Measurements from ENCODE around the gene TMEM8B. TPM values are rescaled to one million over a fixed set of nuclear protein-coding genes. Genes with fewer than 3 reads are reported as not detected.
A peak's percentile ranks its signal among the peaks of the same experiment; 100 is the strongest.
"Not testable (repeated sequence)": the region's sequence is repeated elsewhere in the genome, so short reads cannot be mapped to it uniquely, and the experiment has no call there.

Gene TMEM8B
- total RNA-seq, 1 donor from 2014 or later: 4.4 TPM

DNA sequence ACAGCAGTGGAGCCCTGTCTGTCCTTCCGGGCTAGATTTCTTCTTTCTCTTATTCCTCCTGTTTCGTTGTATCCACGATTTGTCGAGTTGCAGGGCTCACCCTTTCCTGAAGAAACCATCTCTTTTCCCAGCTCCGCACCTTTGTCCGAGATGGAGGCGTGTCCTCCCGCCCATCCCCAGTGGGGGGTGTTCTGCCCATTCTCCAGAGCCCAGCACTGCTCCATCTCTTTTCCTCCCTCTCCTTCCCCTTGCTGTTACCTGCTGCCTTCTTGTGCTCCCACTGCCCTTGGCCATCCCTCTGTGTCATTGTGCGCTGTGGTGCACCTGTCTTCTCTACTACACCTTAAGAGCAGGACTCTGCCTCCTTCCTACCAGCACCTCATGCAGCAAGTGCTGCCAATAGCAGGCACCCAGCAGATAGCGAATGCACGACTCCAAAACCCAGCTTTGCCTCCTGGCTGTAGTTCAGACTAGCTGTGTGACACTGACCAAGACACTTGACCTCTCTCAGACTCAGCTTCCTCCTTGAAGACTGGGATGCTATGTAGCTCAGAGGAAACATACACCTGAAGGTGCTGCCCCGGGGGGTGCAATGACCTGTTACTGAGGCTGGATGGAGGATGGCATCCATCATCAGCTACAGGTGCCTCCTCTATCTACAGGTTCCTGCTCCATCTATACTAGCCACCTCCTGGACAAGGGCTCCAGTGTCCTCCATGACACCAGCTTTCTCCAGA, 32.3 kb downstream of the TMEM8B start:
- DNase-seq (ENCODE audit: low spot score): no peak
- no peak for ATAC-seq

DNA sequence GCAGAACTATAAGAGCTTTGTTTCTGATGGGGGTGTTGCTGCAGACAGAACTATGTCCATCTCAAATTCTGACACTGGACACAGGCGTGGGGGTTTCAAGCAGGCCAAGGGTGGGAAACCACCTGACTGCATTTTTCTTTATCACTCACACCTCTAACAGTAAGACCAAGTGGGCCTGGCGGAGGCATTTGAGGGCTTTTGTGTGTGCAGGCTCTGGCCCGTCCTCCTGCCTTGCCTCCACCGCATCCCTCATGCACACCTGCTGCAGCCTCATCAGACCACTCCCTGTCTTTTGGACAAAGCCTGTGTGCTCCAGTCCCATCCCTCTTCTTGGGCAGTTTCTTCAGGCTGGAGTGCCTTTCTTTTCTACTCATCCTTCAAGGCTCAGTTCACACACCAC, 33.3 kb downstream of the TMEM8B start:
- no peak for DNase-seq (ENCODE audit: low spot score)

DNA sequence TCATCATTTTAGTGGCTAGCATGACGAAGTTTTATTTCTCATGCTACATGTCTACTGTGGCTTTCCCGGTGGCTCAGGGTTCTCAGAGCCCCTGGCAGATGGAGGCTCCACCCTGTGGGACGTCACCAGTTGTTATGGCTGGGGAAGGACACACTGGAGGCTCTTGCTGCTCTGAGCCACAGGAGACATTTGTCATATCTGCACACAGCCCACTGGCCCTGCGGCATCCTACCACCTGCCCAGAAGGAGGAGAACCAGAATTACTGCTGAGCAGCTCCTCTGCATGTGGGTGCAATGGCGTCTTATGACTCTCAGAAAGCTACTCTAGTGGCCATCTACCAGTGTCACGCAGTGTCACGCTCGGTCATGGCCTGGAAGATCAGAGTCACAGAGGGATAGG, 34.6 kb downstream of the TMEM8B start:
- ATAC-seq: no peak

More for the DNA sequence above, 33.3 kb downstream of the TMEM8B start:
- ATAC-seq: no peak

DNA sequence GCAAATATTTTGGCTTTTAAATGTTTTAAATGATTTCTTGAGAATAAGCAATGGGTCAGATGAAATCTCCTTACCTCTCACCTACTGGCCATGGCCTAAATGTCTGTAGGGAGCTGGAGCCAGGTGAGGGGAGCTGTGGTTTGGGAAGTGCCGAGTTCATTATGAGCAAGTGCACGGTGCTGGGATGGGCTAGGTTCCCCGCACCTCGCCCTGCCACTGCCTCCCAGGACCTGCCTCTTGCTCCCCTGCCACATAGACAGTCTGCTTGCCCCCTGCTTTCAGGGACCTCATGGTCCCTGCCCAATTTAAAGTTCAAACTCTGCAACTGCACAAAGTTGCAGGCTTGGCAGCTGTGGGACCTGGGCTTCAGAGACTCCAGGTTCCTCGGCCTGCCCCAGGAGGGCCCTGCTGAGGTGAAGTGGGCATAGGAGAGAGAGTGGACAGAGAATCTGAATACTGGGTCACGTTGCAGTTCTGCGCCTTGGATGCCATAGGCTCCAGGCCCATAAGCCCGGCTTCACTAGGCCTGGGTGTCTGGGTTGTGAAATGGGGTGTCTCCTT, 35.7 kb downstream of the TMEM8B start:
- ATAC-seq: no peak
- DNase-seq (ENCODE audit: low spot score): no peak

More for the DNA sequence above, 34.6 kb downstream of the TMEM8B start:
- DNase-seq (ENCODE audit: low spot score): no peak

DNA sequence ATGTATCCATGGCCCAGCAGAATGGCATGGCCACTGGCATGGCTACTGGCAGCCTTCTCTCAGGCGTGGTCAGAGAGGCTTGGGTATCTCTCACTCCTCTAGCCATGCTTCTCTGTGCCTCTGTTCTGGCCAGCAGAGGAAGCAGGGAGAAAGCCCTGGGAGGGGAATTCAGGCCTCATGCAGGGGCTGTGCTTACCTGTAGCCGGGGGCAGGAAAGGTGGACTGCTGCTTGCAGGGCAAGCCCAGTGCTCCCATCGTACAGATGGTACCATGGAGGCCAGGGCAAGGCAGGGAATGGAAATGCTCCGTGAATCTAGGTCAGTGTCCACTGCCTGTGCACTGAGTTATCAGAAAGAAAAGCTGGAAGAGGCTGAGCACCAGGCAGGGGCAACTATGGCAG, 38.5 kb downstream of the TMEM8B start:
- no peak for ATAC-seq
- DNase-seq (ENCODE audit: low spot score): no peak

DNA sequence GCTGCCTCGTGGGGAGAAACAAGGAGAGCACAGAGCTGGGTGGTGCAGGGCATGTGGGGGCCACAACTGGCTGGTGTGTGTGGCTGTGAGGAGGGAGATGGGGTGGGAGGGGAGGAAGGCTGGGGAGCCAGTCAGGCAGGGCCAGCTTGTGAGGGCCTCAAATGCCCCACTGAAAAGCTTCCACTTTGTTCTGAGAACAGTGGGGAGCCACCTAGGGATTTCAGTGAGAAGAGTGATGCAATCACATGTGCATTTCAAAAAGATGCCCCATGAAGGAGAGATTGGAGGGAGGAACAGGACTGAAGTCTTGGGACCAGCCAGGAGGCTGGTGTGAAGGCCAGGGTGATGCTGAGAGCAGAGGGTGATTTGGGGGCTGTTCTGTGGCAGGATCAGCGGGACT, 39.9 kb downstream of the TMEM8B start:
- no peak for ATAC-seq
- DNase-seq (ENCODE audit: low spot score): no peak

DNA sequence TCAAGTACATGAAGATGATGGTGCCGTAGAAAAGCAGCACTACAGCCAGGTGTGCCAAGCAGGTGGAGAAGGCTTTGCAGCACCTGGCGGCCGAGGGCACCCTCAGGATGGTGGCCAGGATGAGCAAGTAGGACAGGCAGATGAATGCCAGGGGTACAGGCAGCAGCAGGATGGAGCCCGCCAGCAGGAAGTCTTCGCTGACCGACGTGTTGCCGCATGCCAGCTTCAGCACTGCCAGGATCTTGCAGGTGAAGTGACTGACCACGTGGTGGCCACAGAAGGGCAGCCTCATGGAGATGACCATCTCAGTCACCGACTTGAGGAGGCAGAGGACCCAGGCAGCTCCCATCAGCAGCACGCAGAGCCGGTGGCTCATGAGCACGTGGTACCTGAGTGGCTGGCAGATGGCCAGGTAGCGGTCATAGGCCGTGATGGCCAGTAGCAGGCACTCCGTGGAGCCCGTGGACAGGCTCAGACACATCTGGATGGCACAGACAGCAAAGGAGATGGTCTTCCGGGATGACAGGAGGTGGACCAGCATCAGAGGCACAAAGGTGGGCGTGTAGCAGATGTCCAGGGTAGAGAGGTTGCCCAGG, 40.7 kb downstream of the TMEM8B start:
- no peak for ATAC-seq

DNA sequence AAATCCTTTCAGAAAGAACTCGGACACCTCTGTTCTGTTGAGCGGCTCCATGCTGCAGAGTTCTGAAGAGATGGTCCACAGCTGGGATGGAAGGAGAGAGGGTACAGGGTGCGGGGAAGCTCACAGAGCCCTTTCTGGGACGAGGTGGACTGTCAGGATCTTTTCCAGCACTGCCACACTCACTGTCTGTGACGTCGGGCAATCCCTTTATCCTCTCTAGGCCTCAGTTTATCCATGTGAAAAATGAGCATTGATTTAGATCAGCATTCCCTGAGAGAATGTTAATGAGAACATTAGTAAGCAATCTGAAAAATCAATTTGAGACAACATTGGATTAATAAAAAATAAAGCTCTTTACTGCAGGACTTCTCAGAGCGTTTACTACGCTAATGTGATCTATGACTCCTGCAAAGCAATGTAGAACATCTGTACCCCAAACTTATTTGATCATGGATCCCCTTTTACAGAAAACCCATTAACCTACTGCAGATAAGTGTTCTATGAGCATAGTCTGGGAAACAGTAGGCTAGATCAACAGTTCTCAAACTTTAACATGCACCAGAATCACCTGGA, 41.4 kb downstream of the TMEM8B start, which contains the start of gene OR13J1:
Gene OR13J1 (minus strand): TSS at position 51 of the 573 bp plus-strand sequence. CDS start 0 bp downstream, at position 51.
- ATAC-seq: no peak

More for the DNA sequence above, 40.7 kb downstream of the TMEM8B start:
- no peak for DNase-seq (ENCODE audit: low spot score)

DNA sequence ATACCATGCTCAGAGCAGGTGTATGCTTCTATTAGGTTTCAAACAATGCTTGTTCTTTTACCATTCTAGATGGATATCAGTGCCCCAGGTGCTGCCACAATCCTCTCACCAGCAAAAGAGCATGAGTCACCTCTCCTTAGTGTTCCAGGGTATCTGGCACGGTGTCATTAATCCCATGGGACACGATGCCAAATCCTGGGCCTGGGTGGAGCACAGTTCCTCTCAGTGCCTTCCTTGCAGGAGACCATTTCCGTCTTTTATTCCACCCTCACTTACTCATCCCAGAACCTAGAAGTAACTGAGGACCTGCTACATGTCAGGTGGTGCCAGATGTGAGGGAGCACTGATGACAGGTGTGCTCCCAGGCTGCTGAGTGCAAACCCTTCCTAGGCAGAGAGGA, 42.5 kb downstream of the TMEM8B start:
- no peak for DNase-seq (ENCODE audit: low spot score)
- ATAC-seq: no peak

More for the DNA sequence above, 41.4 kb downstream of the TMEM8B start, which contains the start of gene OR13J1:
- no peak for DNase-seq (ENCODE audit: low spot score)

DNA sequence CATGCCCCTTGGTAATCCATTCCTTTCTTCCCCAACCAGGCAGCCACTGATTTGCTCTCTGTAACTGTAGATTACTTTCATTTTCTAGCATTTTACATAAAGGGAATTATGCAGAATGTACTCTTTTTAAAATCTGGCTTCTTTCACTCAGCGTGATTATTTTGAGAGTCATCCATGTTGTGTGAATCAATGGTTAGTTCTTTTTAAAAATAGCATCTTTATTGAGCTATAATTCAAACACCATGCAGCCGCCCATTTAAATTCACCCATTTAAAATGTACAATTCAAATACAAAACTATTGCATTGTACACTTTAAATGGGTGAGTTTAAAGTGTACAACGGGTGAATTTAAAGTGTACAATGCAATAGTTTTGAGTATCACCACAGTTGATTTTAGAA, 43.5 kb downstream of the TMEM8B start:
- no peak for ATAC-seq

DNA sequence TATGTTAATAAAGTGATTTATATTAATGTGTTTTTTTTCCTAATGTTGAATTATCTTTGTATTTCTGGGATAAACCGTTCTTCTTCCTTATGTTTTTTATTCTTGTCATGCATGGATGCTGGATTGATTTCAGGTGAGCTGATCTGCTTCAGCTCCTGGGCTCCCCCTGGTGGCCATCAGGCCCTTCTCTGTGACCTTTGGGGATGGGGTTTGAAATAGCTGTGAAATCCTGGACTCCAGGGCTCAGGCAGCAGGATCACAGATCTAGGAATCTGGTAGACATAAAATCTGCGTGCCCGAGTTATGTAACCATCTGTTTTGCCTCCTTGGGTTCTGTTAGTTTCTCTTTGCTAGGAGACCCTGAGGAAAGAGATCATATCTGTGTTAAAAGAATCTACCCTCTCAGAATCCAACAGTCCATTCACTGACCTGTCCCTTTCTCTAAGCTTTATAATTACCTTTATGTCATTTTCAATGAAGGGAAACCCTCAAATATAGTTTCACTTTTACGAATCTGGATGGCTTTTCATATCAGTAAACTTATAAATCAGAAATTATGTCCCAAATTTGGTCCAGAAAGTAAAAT, 53.3 kb downstream of the TMEM8B start:
- peak; percentile 83 for DNase-seq (ENCODE audit: low spot score)
- peak; percentile 100 for ATAC-seq

More for the DNA sequence above, 43.5 kb downstream of the TMEM8B start:
- no peak for DNase-seq (ENCODE audit: low spot score)

DNA sequence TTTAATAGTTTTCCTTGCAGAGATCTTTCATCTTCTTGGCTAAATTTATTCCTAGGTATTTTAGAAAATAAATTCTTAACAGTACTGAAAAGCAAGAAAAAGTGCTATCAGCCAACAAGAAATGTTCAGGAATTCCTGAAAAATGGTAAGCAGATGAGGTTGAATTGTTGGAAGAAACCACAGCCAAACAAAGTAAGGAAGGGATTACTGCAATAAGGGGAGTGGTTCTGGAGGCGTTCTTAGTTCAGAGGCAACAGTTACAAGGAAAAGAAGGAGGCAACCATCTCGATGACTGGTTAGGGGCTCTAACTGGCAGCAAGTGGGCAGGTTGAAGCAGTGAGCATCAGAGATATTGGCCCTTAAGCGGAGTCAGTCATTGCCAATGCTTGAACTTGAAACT, 54.0 kb downstream of the TMEM8B start:
- no peak for ATAC-seq
- DNase-seq (ENCODE audit: low spot score): no peak

DNA sequence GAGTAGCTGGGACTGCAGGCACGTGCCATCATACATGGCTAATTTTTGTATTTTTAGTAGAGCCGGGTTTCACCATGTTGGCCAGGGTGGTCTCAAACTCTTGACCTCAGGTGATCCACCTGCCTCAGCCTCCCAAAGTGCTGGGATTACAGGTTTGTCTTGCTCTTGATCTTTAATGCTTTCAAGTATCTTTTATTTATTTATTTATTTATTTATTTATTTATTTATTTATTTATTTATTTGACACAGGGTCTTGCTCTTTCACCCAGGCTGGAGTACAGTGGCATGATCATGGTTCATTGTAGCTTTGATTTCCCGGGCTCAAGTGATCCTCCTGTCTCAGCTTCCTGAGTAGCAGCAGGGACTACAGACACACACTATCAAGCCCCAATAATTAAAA, 55.9 kb downstream of the TMEM8B start:
- not testable (repeated sequence) for ATAC-seq; DNase-seq (ENCODE audit: low spot score)

DNA sequence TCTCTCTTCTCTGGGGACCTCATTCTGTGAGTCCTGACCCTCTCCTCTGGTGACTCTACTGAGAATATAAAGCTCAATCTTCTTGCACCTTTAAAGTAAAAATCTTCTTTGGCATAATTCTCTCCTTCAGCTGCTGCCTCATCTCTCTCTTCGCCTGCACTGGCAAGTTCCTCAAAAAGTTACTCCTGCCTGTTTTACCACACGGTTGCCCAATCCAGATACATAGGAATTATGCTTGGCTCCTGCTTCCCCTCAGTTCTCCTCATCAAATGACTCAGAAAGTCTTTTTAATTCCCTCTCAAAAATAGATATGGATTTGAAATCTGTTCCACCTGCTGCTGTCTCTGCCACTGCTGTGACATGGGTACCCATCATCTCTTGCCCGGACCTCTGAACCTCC, 62.6 kb downstream of the TMEM8B start:
- DNase-seq (ENCODE audit: low spot score) (no peak), ATAC-seq (no peak)

DNA sequence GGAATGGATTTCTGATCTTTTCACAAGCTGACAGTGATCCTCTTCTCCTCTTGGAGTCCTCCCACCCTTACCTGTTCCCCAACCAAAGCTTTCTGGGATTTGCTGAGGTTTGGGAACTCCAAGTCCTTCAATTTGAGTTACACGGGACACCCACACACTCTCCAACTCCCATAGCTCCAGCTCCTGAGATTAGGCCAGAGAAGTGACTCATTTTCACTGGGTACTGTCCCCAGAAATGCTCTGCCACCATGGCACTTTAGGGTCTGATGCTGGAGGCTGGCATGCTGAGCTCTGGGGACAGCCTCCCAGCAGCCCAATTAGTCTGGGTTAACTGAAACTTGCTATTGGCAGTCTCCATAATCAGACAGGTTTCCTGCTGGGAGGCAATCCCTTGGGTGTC, 63.0 kb downstream of the TMEM8B start:
- DNase-seq (ENCODE audit: low spot score) (no peak), ATAC-seq (no peak)

DNA sequence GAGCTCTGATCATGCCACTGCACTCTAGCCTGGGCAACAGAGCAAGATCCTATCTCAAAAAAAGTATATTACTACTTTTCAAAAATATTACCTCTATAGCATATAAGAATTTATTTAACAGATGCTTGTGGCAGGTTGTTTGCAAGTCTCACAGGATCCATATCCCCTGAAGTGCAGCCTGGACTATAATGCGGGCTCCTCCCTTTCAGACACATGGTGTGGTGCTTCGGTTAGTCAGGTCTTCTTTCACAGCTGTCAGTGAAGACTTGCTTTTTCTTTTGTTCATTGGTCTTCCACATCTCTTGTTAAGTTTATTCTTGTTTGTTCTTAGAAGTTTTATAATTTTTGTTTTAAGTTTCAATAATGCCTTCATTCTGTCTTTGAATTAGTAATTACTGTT, 67.5 kb downstream of the TMEM8B start:
- no peak for DNase-seq (ENCODE audit: low spot score)
- ATAC-seq: no peak

DNA sequence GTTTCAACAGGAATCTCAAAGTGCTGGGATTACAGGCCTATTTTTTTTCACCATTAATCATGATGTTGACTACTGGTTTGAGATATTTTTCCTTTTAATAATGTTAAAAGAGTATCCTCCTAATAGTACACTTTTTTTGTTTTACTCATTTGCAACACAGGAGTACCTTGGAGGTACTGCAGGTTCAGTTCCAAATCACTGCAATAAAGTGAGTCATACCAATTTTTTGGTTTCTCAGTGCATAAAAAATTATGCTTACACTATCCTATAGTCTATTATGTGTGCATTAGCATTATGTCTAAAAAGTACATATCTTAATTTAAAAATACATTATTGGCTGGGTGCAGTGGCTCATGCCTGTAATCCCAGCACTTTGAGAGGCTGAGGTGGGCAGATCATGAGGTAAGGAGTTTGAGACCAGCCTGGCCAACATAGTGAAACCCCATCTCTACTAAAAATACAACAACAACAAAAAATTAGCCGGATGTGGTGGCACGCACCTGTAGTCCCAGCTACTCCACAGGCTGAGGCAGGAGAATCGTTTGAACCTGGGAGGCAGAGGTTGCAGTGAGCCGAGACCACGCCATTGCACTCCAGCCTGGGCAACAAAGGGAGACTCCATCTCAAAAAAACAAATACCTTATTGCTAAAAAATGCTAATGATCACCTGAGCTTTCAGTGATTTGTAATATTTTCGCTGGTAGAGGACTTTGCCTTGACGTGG, 68.5 kb downstream of the TMEM8B start:
- not testable (repeated sequence) for DNase-seq (ENCODE audit: low spot score); ATAC-seq

DNA sequence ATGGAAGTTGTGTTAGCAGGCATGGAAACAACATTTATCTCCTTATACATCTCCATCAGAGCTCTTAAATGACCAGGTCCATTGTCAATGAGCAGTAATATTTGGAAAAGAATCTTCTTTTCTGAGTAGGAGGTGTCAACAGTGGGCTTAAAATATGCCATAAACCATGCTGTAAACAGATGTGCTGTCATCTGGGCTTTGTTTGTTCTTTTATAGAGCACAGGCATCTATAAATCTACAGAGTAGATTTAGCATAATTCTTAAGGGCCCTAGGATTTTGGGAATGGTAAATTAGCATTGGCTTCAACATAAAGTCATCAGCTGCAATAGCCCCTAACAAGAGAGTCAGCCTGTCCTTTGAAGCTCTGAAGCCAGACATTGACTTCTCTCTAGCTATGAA, 69.3 kb downstream of the TMEM8B start:
- DNase-seq (ENCODE audit: low spot score): no peak
- ATAC-seq: no peak

DNA sequence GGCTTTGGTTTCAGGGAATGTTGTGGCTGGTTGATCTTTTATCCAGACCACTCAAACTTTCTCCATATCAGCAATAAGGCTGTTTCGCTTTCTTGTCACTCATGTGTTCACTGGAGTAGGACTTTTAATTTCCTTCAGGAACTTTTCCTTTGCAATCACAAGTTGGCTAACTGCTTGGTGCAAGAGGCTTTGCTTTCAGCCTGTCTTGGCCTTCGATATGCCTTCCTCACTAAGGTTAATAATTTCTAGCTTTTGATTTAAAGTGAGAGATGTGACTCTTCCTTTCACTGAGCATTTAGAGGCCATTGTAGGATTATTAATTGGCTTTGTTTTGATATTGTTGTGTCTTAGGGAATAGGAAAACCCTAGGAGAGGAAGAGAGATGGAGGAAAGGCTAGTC, 70.0 kb downstream of the TMEM8B start:
- no peak for DNase-seq (ENCODE audit: low spot score)
- no peak for ATAC-seq

DNA sequence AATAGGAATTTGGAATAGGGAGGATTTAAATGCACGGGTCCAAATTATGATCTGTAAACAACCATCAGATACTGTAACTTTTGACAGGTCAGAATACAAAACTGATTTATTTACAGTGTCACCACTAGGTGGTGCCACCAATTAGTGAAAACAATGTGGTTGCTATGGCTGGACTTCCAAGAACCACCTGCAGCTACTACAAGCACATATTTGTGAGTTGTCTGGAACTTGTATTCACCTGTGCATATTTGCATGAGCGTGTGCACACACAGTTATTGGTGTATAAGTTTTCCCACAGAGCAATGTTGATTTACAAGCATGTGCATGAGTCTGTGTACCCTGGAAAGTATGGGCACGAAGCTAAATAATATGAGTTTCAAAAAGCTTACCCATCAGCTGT, 74.0 kb downstream of the TMEM8B start:
- no peak for DNase-seq (ENCODE audit: low spot score)
- peak; percentile 62 for ATAC-seq

DNA sequence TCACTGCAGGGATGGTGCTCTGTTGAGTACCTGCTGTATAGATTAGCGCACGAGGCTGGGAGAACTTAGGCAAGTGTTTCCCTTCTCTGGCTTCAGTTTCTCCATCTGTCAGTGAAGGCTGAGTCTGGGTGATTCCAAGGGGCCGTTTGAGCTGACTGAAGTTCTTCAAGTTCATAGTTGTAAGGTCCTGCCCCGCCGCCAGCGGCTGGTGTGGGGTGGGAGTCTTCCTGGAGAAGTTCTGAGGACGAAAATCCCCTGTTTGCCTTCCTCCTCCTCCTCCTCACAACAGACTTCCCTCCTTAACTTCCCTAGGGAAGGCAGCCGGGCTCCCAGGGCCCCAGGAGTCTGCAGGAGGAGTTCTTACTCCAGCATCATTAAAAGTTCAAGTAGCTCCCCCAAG, 75.3 kb downstream of the TMEM8B start:
- DNase-seq (ENCODE audit: low spot score): no peak
- no peak for ATAC-seq
